Tibial nerve (tissue), 4 donors: ENCODE data around the gene PC.

Source experiments
- CTCF ChIP-seq, 5 experiments: fragments of 200-600 bp in 3 of 5; fragments of 450-650 bp in 2 of 5; sonication (generic) in 3 of 5; IDR thresholded peaks; one replicate each; pipeline ENCODE4 v1.5.1; 2016 to 2019; ENCODE audit warnings: antibody characterized with exemption in 5 of 5, mild to moderate bottlenecking in 3 of 5, moderate library complexity in 2 of 5
- EP300 ChIP-seq, 2 donors: sonication (generic); formaldehyde crosslinking; IDR thresholded peaks; one replicate each; pipeline ENCODE4 v1.6.1; 2017; ENCODE audit warnings: antibody characterized with exemption in 2 of 2, mild to moderate bottlenecking in 1 of 2
- POLR2A ChIP-seq, 2 donors: fragments of 450-650 bp; IDR thresholded peaks; one replicate each; pipeline ENCODE4 v1.6.1; 2017; ENCODE audit warnings: antibody characterized with exemption in 2 of 2, mild to moderate bottlenecking in 2 of 2, moderate library complexity in 2 of 2

- TF ChIP-seq CTCF (IDR thresholded peaks at IDR 0.05) (no peak), EP300 (IDR thresholded peaks at IDR 0.05) (no peak), POLR2A (IDR thresholded peaks at IDR 0.05) (no peak)
Measured at GRCh38 chr11:66912361-66912760, 45.8 kb downstream of the PC start.
